ENCODE data around the gene CTAG1A.
"Not testable (repeated sequence)": the region's sequence is repeated elsewhere in the genome, so short reads cannot be mapped to it uniquely, and the experiment has no call there.

Gene CTAG1A
- 0 reads per million in 2 donors for total RNA-seq

- DNase-seq, result not testable (repeated sequence)
Measured at GRCh38 chrX:154584585-154585183, at the start of gene CTAG1A. TSS of gene CTAG1A (plus strand) at chrX:154585133. CDS start at chrX:154585207, 74 bp downstream.

- DNase-seq, result no peak
Measured at GRCh38 chrX:154535892-154536291, 49.0 kb upstream of the CTAG1A start.

GRCh38 chrX:154539077-154539476 lies 45.9 kb upstream of the CTAG1A start:
- no peak for DNase-seq

GRCh38 chrX:154540365-154540764 lies 44.6 kb upstream of the CTAG1A start:
- not testable (repeated sequence) for DNase-seq

- DNase-seq, result no peak
Measured at GRCh38 chrX:154540897-154541535, 43.9 kb upstream of the CTAG1A start.

- no peak for DNase-seq
Measured at GRCh38 chrX:154541589-154541895, 43.4 kb upstream of the CTAG1A start.

GRCh38 chrX:154541896-154542722 lies 42.8 kb upstream of the CTAG1A start:
- no peak for DNase-seq

GRCh38 chrX:154542723-154543424 lies 42.1 kb upstream of the CTAG1A start:
- DNase-seq, result no peak

GRCh38 chrX:154545673-154546274 lies 39.2 kb upstream of the CTAG1A start:
- no peak for DNase-seq

- peak; percentile 74 for DNase-seq
Measured at GRCh38 chrX:154546354-154547244, 38.3 kb upstream of the CTAG1A start, which contains the start of gene G6PD. TSS of gene G6PD (minus strand) at chrX:154546846. CDS start at chrX:154546155, 691 bp downstream.

GRCh38 chrX:154547245-154548027 lies 37.5 kb upstream of the CTAG1A start, which contains the start of gene IKBKG:
TSS of gene IKBKG (plus strand) at chrX:154547620. CDS start at chrX:154552003, 4,383 bp downstream.
- peak; percentile 82 for DNase-seq

GRCh38 chrX:154548028-154548316 lies 37.0 kb upstream of the CTAG1A start:
- no peak for DNase-seq

GRCh38 chrX:154549766-154550165 lies 35.2 kb upstream of the CTAG1A start:
- no peak for DNase-seq

GRCh38 chrX:154552112-154552806 lies 32.7 kb upstream of the CTAG1A start:
- not testable (repeated sequence) for DNase-seq

GRCh38 chrX:154558060-154558690 lies 26.8 kb upstream of the CTAG1A start:
- not testable (repeated sequence) for DNase-seq

GRCh38 chrX:154558896-154559295 lies 26.0 kb upstream of the CTAG1A start:
- DNase-seq, result not testable (repeated sequence)

- not testable (repeated sequence) for DNase-seq
Measured at GRCh38 chrX:154560326-154560725, 24.6 kb upstream of the CTAG1A start.

- not testable (repeated sequence) for DNase-seq
Measured at GRCh38 chrX:154562295-154562694, 22.6 kb upstream of the CTAG1A start.

GRCh38 chrX:154570361-154570760 lies 14.6 kb upstream of the CTAG1A start:
- DNase-seq, result not testable (repeated sequence)

GRCh38 chrX:154573061-154573460 lies 11.9 kb upstream of the CTAG1A start:
- DNase-seq, result not testable (repeated sequence)

Measured in T-helper 9 cell (primary cell).